ENCODE data around the gene ETV2. TPM values are rescaled to one million over a fixed set of nuclear protein-coding genes. Genes with fewer than 3 reads are reported as not detected.
A peak's percentile ranks its signal among the peaks of the same experiment; 100 is the strongest.
"Not testable (repeated sequence)": the region's sequence is repeated elsewhere in the genome, so short reads cannot be mapped to it uniquely, and the experiment has no call there.

ETV2 gene
- total RNA-seq, 6 experiments from 2014 or later, result 0.38 to 1.2 (median 0.57) TPM; not detected in 2

DNA sequence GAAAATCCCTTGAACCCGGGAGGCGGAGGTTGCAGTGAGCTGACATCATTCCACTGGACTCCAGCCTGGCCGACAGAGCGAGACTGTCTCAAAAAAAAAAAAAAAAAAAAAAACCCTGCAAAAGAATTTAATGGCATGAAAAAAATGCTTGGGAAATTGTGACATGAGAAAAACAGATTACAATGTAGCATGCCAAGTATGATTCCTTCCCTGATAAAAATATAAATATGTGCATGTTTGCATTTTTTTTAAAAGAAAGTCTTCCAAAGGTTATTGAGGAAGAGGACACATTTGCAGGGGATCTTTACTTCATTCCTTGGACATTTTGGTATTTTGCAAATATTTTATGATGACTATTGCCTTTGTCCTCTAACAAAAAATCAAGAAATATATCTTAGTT is 48.3 kb downstream of the ETV2 start:
- TF ChIP-seq, protein P1, sequence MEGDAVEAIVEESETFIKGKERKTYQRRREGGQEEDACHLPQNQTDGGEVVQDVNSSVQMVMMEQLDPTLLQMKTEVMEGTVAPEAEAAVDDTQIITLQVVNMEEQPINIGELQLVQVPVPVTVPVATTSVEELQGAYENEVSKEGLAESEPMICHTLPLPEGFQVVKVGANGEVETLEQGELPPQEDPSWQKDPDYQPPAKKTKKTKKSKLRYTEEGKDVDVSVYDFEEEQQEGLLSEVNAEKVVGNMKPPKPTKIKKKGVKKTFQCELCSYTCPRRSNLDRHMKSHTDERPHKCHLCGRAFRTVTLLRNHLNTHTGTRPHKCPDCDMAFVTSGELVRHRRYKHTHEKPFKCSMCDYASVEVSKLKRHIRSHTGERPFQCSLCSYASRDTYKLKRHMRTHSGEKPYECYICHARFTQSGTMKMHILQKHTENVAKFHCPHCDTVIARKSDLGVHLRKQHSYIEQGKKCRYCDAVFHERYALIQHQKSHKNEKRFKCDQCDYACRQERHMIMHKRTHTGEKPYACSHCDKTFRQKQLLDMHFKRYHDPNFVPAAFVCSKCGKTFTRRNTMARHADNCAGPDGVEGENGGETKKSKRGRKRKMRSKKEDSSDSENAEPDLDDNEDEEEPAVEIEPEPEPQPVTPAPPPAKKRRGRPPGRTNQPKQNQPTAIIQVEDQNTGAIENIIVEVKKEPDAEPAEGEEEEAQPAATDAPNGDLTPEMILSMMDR (IDR thresholded peaks at IDR 0.05), result no peak
- TF ChIP-seq POLR2A (IDR thresholded peaks at IDR 0.05), result no peak
- no peaks in the 10 kb centered on the region for H3K4me1 ChIP-seq
- no peaks in the 10 kb centered on the region for H3K27me3 ChIP-seq
- no peak for ATAC-seq
- no peaks in the 10 kb centered on the region for H3K9me3 ChIP-seq
- 56% methylated on average over 2 of the region's 4 CpGs for WGBS (ENCODE audit: insufficient coverage, low coverage, low lambda C conversion rate, missing lambda C conversion rate)
- intact Hi-C loops (cut with DNase I), result loop anchor here (10.0 kb wide), 2 partner anchors 135 to 145 kb away; no protein-coding TSS in a partner anchor
- H3K36me3 ChIP-seq, result no peaks in the 10 kb centered on the region
- no peak overlapping the region for H3K27ac ChIP-seq
- no peak overlapping the region for H3K4me3 ChIP-seq
- DNase-seq, result no peak

DNA sequence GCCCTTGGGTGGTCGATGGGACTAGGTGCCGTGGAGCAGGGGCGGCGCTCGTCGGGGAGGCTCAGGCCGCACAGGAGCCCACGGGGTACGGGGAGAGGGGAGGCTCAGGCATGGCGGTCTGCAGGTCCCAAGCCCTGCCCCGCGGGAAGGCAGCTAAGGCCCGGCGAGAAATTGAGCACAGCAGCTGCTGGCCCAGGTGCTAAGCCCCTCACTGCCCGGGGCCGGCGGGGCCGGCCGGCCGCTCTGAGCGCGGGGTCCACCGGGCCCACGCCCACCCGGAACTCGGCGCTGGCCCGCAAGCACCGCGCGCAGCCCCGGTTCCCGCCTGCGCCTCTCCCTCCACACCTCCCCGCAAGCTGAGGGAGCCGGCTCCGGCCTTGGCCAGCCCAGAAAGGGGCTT is 49.6 kb downstream of the ETV2 start:
- not testable (repeated sequence) for H3K27me3 ChIP-seq, H3K36me3 ChIP-seq, H3K27ac ChIP-seq, H3K9me3 ChIP-seq, H3K4me3 ChIP-seq, ATAC-seq, DNase-seq, H3K4me1 ChIP-seq
- no CpG with 5 or more reads among the region's 37 CpGs for WGBS (ENCODE audit: insufficient coverage, low coverage, low lambda C conversion rate, missing lambda C conversion rate)
- intact Hi-C loops (cut with DNase I), result loop anchor here (10.0 kb wide), 2 partner anchors 134 to 144 kb away; no protein-coding TSS in a partner anchor

DNA sequence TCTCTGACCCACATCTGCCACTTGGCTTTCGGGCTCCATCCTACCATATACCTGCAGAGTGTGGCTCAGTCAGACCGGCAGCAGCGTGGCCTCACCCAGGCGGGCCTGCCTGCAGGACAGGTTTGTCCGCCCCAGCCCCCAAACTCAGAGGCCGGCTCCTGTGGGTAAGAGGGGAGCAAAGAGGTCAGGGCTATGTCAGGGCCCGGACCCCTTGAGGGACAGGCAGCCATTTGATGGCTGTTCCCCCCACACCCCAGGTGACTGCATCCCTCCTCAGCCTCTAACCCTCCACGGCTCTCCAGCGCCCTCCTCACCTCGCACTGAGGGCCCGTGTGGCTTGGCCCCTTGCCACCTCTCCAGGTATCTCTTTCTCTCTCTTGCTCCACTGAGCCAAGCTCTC is 50.5 kb downstream of the ETV2 start:
- ATAC-seq (no peak), DNase-seq (no peak)
- Histone ChIP-seq H3K27ac (no peak overlapping the region), H3K4me1 (no peaks in the 10 kb centered on the region), H3K27me3 (no peaks in the 10 kb centered on the region), H3K36me3 (no peaks in the 10 kb centered on the region), H3K9me3 (no peaks in the 10 kb centered on the region), H3K4me3 (no peak overlapping the region)
- intact Hi-C loops (cut with DNase I), result loop anchor here (10.0 kb wide), 2 partner anchors 133 to 143 kb away; no protein-coding TSS in a partner anchor
- 44% methylated on average over 5 of the region's 11 CpGs for WGBS (ENCODE audit: insufficient coverage, low coverage, low lambda C conversion rate, missing lambda C conversion rate)
- TF ChIP-seq, protein P1 (IDR thresholded peaks at IDR 0.05), result no peak
- no peak for TF ChIP-seq POLR2A (IDR thresholded peaks at IDR 0.05)

DNA sequence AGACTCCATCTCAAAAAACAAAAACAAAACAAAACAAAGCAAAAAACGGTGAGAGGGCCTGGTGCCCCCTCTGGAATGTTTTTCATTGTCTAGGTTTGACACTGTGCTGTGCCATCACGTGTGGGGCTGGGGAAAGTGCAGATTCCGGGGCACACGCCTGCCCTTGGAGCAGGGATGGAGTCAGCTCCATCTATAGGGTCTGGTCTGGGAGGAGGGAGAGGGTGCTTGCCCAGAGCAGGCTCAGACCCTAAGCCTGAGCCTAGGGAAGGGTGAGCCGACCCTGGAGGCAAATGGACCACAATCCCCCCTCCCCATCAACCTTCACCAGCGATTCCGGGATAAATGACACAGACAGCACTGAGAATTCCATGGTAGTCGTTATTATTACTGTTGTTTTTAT is 51.9 kb downstream of the ETV2 start:
- DNase-seq (no peak), ATAC-seq (peak in 2 of 4 donors; percentile 10 to 26)
- intact Hi-C loops (cut with DNase I), result loop anchor here (10.0 kb wide), 2 partner anchors 131 to 141 kb away; no protein-coding TSS in a partner anchor
- Histone ChIP-seq H3K27ac (no peak overlapping the region), H3K27me3 (no peaks in the 10 kb centered on the region), H3K9me3 (no peaks in the 10 kb centered on the region), H3K36me3 (no peaks in the 10 kb centered on the region), H3K4me3 (no peak overlapping the region), H3K4me1 (no peaks in the 10 kb centered on the region)
- no peak for TF ChIP-seq POLR2A (IDR thresholded peaks at IDR 0.05)
- TF ChIP-seq, protein P1 (IDR thresholded peaks at IDR 0.05), result no peak
- 4% methylated on average over 7 of the region's 8 CpGs for WGBS (ENCODE audit: insufficient coverage, low coverage, low lambda C conversion rate, missing lambda C conversion rate)

DNA sequence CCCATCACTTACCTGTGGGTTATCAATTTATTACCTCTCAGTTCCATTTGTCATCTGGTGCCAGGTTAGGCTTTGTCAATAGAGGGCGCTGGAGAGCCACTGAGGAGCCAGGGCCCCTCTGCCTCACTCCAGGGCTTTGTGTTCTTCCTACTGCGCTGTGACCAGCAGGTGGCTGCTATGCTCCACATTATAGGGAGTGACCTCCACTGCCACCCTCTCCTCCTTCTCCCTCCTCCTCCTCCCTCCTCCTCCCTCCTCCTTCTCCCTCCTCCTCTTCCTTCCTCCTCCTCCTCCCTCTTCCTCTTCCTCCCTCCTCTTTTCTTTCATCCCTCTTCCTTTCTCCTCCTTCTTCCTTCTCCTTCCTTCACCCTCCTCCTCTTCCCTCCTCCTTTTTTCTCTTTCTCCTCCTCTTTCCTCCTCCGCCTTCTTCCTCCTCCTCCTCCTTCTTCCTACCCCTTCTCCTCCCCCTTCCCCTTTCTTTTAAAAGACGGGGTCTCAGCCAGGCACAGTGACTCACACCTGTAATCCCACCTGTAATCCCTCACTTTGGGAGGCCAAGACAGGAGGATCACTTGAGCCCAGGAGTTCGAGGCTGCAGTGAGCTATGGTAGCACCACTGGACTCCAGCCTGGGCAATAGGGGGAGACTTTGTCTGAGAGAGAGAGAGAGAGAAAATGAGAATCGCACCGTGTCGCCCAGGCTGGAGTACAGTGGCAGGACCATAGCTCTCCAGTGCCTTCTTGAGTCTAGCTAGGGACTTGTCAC is 52.5 kb downstream of the ETV2 start:
- H3K27ac ChIP-seq, result no peak overlapping the region
- no peaks in the 10 kb centered on the region for H3K9me3 ChIP-seq
- no peak for TF ChIP-seq POLR2A (IDR thresholded peaks at IDR 0.05)
- TF ChIP-seq, protein P1 (IDR thresholded peaks at IDR 0.05), result peak; percentile 95 to 99 (median 96)
- intact Hi-C loops (cut with DNase I), result loop anchor here (10.0 kb wide), 2 partner anchors 131 to 141 kb away; no protein-coding TSS in a partner anchor
- H3K4me1 ChIP-seq, result no peaks in the 10 kb centered on the region
- no peaks in the 10 kb centered on the region for H3K36me3 ChIP-seq
- H3K4me3 ChIP-seq, result no peak overlapping the region
- peak; percentile 100 for ATAC-seq
- WGBS (ENCODE audit: insufficient coverage, low coverage, low lambda C conversion rate, missing lambda C conversion rate), result 20% methylated on average over 7 of the region's 8 CpGs
- DNase-seq, result peak; percentile 84 to 87 (median 87)
- H3K27me3 ChIP-seq, result no peaks in the 10 kb centered on the region

Data from right lobe of liver (tissue), 6 donors.